H9 (cell line): ENCODE data around the gene PFKL. TPM values are rescaled to one million over a fixed set of nuclear protein-coding genes. Genes with fewer than 3 reads are reported as not detected.

Experiments
- DNase-seq: peaks from one replicate; pipeline ENCODE4 v3.0.0-alpha.2; 2017
- H2AFZ ChIP-seq: one replicate; pipeline ENCODE4 v1.6.1; 2013; ENCODE audit warnings: mild to moderate bottlenecking, low read length, control low read depth, moderate library complexity
- H2AK5ac ChIP-seq: 2 replicates; pipeline ENCODE4 v1.6.1; 2013; ENCODE audit warnings: low read length, control low read depth, mixed read lengths; ENCODE audit not compliant: insufficient read length
- H2BK120ac ChIP-seq: one replicate; pipeline ENCODE4 v1.6.1; 2013; ENCODE audit warnings: low read depth, mild to moderate bottlenecking, low read length, control low read depth, inconsistent platforms; ENCODE audit not compliant: poor library complexity, severe bottlenecking
- H2BK12ac ChIP-seq: 2 replicates; pipeline ENCODE4 v1.6.1; 2013; ENCODE audit warnings: low read length, control low read depth, mixed read lengths, low read depth; ENCODE audit not compliant: insufficient read length
- H2BK15ac ChIP-seq: 2 replicates; pipeline ENCODE4 v1.6.1; 2013; ENCODE audit warnings: low read depth, low read length, control low read depth
- H2BK20ac ChIP-seq: one replicate; pipeline ENCODE4 v1.6.1; 2013; ENCODE audit warnings: low read depth, mild to moderate bottlenecking, low read length, control low read depth, inconsistent platforms; ENCODE audit not compliant: poor library complexity, severe bottlenecking
- H2BK5ac ChIP-seq: 2 replicates; pipeline ENCODE4 v1.6.1; 2013; ENCODE audit warnings: low read length, control low read depth, mixed read lengths; ENCODE audit not compliant: insufficient read length
- H3K14ac ChIP-seq: 2 replicates; pipeline ENCODE4 v1.6.1; 2013; ENCODE audit warnings: low read length, control low read depth; ENCODE audit not compliant: insufficient read depth
- H3K18ac ChIP-seq: 2 replicates; pipeline ENCODE4 v1.6.1; 2013; ENCODE audit warnings: low read depth, mild to moderate bottlenecking, mixed read lengths, low read length, control low read depth; ENCODE audit not compliant: insufficient read length
- H3K23ac ChIP-seq: 2 replicates; pipeline ENCODE4 v1.6.1; 2013; ENCODE audit warnings: low read length, control low read depth, mixed read lengths, low read depth; ENCODE audit not compliant: insufficient read length
- H3K23me2 ChIP-seq: 2 replicates; pipeline ENCODE4 v1.6.1; 2013; ENCODE audit warnings: low read depth, mild to moderate bottlenecking, mixed read lengths, low read length, control low read depth; ENCODE audit not compliant: insufficient read length, poor library complexity, severe bottlenecking
- H3K27ac ChIP-seq: 2 replicates; pipeline ENCODE4 v1.5.1; 2013; ENCODE audit warnings: low read length, control low read depth, mixed read lengths, low read depth; ENCODE audit not compliant: insufficient read length
- H3K27me3 ChIP-seq: 2 replicates; pipeline ENCODE4 v1.6.1; 2013; ENCODE audit warnings: low read length, control low read depth, inconsistent platforms; ENCODE audit not compliant: insufficient read depth
- H3K4ac ChIP-seq: 2 replicates; pipeline ENCODE4 v1.6.1; 2013; ENCODE audit warnings: low read depth, mild to moderate bottlenecking, control low read depth, inconsistent platforms, low read length, moderate library complexity
- H3K4me1 ChIP-seq: 2 replicates; pipeline ENCODE4 v1.6.1; 2013; ENCODE audit warnings: low read length, control low read depth, inconsistent platforms; ENCODE audit not compliant: insufficient read depth
- H3K4me2 ChIP-seq: 2 replicates; pipeline ENCODE4 v1.6.1; 2013; ENCODE audit warnings: low read length, control low read depth, mixed read lengths; ENCODE audit not compliant: insufficient read length, insufficient read depth
- H3K56ac ChIP-seq: 2 replicates; pipeline ENCODE4 v1.6.1; 2013; ENCODE audit warnings: low read depth, mild to moderate bottlenecking, mixed read lengths, low read length, control low read depth; ENCODE audit not compliant: insufficient read length
- H3K79me1 ChIP-seq: 2 replicates; pipeline ENCODE4 v1.6.1; 2013; ENCODE audit warnings: low read depth, mild to moderate bottlenecking, moderate library complexity, low read length, control low read depth, inconsistent platforms; ENCODE audit not compliant: insufficient read depth, poor library complexity, severe bottlenecking
- H3K79me2 ChIP-seq: 2 replicates; pipeline ENCODE4 v1.6.1; 2013; ENCODE audit warnings: low read length, control low read depth, inconsistent platforms; ENCODE audit not compliant: insufficient read depth
- H3K9ac ChIP-seq: 2 replicates; pipeline ENCODE4 v1.6.1; 2013; ENCODE audit warnings: low read length, control low read depth, mixed read lengths; ENCODE audit not compliant: insufficient read length; ENCODE audit errors: extremely low read depth
- H3K9me3 ChIP-seq: one replicate; pipeline ENCODE4 v1.6.1; 2013; ENCODE audit warnings: low read depth, low read length, inconsistent platforms; ENCODE audit not compliant: control insufficient read depth
- H3T11ph ChIP-seq: one replicate; pipeline ENCODE4 v1.6.1; 2013; ENCODE audit warnings: mild to moderate bottlenecking, low read length, control low read depth, inconsistent platforms
- H4K20me1 ChIP-seq: one replicate; pipeline ENCODE4 v1.6.1; 2013; ENCODE audit not compliant: control insufficient read depth, insufficient read length, insufficient read depth
- H4K5ac ChIP-seq: 2 replicates; pipeline ENCODE4 v1.6.1; 2013; ENCODE audit warnings: low read depth, mild to moderate bottlenecking, mixed read lengths, low read length, control low read depth; ENCODE audit not compliant: insufficient read length
- H4K8ac ChIP-seq: replicated peaks from 2 replicates; pipeline ENCODE4 v1.6.1; 2013; ENCODE audit warnings: low read length, control low read depth, mixed read lengths, low read depth; ENCODE audit not compliant: insufficient read length
- H4K91ac ChIP-seq: 2 replicates; pipeline ENCODE4 v1.6.1; 2013; ENCODE audit warnings: low read depth, mild to moderate bottlenecking, moderate library complexity, mixed read lengths, low read length, control low read depth; ENCODE audit not compliant: insufficient read length
- H3K27ac Mint-ChIP-seq, 3 experiments: 2 replicates in 2 of 3; 3 replicates in 1 of 3; pipeline ENCODE4 v1.8.0; 2020 to 2021; ENCODE audit warnings: mixed read lengths in 3 of 3, mild to moderate bottlenecking in 1 of 3, moderate library complexity in 1 of 3
- H3K27me3 Mint-ChIP-seq: 2 replicates; pipeline ENCODE4 v1.8.0; 2021; ENCODE audit warnings: low read depth, mild to moderate bottlenecking, moderate library complexity, mixed read lengths
- H3K36me3 Mint-ChIP-seq, 3 experiments: 2 replicates in 2 of 3; 3 replicates in 1 of 3; pipeline ENCODE4 v1.8.0; 2020 to 2021; ENCODE audit warnings: low read depth in 3 of 3, mixed read lengths in 3 of 3; ENCODE audit not compliant: insufficient read depth in 1 of 3
- H3K4me1 Mint-ChIP-seq, 2 experiments: 2 replicates each; pipeline ENCODE4 v1.8.0; 2020; ENCODE audit warnings: mixed read lengths in 2 of 2
- H3K4me3 Mint-ChIP-seq, 2 experiments: 2 replicates in 1 of 2; 3 replicates in 1 of 2; pipeline ENCODE4 v1.8.0; 2020 to 2021; ENCODE audit warnings: mild to moderate bottlenecking in 2 of 2, mixed read lengths in 2 of 2, moderate library complexity in 1 of 2
- H3K9me3 Mint-ChIP-seq, 2 experiments: 2 replicates in 1 of 2; 3 replicates in 1 of 2; pipeline ENCODE4 v1.8.0; 2020; ENCODE audit warnings: mild to moderate bottlenecking in 2 of 2, mixed read lengths in 2 of 2, moderate library complexity in 1 of 2
- CTCF ChIP-seq: fragments of 200-600 bp; sonication (generic); conservative IDR thresholded peaks from 3 replicates; pipeline ENCODE4 v1.8.0; 2021; ENCODE audit warnings: antibody characterized with exemption, mild to moderate bottlenecking
- WGBS: extraction: QIAGEN DNeasy Blood & Tissue Kit; methylation state at CpG from one replicate; pipeline ENCODE4 v1.1.7; 2013; ENCODE audit warnings: missing lambda C conversion rate, low lambda C conversion rate, mixed read lengths; ENCODE audit not compliant: insufficient read length; ENCODE audit errors: extremely low coverage; 5-methylcytosine and 5-hydroxymethylcytosine counted together
- total RNA-seq: library from RNA; stranded (reverse); gene quantifications from 2 replicates; pipeline ENCODE4 v1.2.1, GENCODE V29; 2021

Gene PFKL
- total RNA-seq, 1 experiment from 2014 or later = 107 TPM

- H3K4me1 Mint-ChIP-seq = peaks cover 2 to 9% of the 10 kb centered on the region in 2 experiments; a peak in 2 of 4 replicates
- no peak overlapping the region for H2BK20ac ChIP-seq
- H4K20me1 ChIP-seq = no peaks in the 10 kb centered on the region
- no peak overlapping the region for H3T11ph ChIP-seq
- no peak overlapping the region for H3K18ac ChIP-seq
- no peak overlapping the region for H2BK15ac ChIP-seq
- no peak overlapping the region for H2AK5ac ChIP-seq
- H3K4me1 ChIP-seq = no peaks in the 10 kb centered on the region
- no peak overlapping the region for H3K9ac ChIP-seq
- no peak overlapping the region for H3K4me2 ChIP-seq
- no peak overlapping the region for H2BK12ac ChIP-seq
- H3K27me3 Mint-ChIP-seq = peaks cover 37% of the 10 kb centered on the region
- peak; percentile 18 for DNase-seq
- peaks cover 2 to 5% of the 10 kb centered on the region in 2 experiments; a peak in 3 of 5 replicates for H3K9me3 Mint-ChIP-seq
- no peak overlapping the region for H2BK120ac ChIP-seq
- H3K36me3 Mint-ChIP-seq = no peaks in the 10 kb centered on the region; a peak in 1 of 7 replicates
- H3K27ac ChIP-seq = no peak overlapping the region
- H3K79me2 ChIP-seq = no peaks in the 10 kb centered on the region
- no peak overlapping the region for H3K4ac ChIP-seq
- H3K27me3 ChIP-seq = peaks cover 4% of the 10 kb centered on the region; the same call in 1 of the 2 replicates
- no peak overlapping the region for H4K91ac ChIP-seq
- no peak overlapping the region for H3K56ac ChIP-seq
- H3K4me3 Mint-ChIP-seq = peak overlapping the region in 1 of 2 experiments; percentile 35; a peak in 1 of 5 replicates
- H2BK5ac ChIP-seq = no peak overlapping the region
- no peak for TF ChIP-seq CTCF
- H3K23me2 ChIP-seq = peaks cover 3% of the 10 kb centered on the region
- no peak overlapping the region for H2AFZ ChIP-seq
- WGBS = no CpG with 5 or more reads among the region's 28 CpGs
- no peak overlapping the region for H4K5ac ChIP-seq
- no peak overlapping the region for H3K23ac ChIP-seq
- no peaks in the 10 kb centered on the region for H3K79me1 ChIP-seq
- H4K8ac ChIP-seq = no peak overlapping the region
- no peaks in the 10 kb centered on the region for H3K9me3 ChIP-seq
- H3K27ac Mint-ChIP-seq = no peak overlapping the region
- no peak overlapping the region for H3K14ac ChIP-seq
These were observed 66.8 kb downstream of the PFKL start for GRCh38 chr21:44366586-44367211.
